Heart left ventricle (tissue), 16 donors: ENCODE measurements around the gene MAML2. TPM values are rescaled to one million over a fixed set of nuclear protein-coding genes. Genes with fewer than 3 reads are reported as not detected.

Experiments used
- ATAC-seq, 4 donors: fragments of 200-7000 bp; cut with Tn5 transposase; one replicate each; pipeline ENCODE4 v1.9.1; 2020 to 2022; ENCODE audit warnings: moderate library complexity in 4 of 4, mild to moderate bottlenecking in 3 of 4, moderate number of reproducible peaks in 1 of 4
- DNase-seq, 5 donors: peaks; one replicate each; pipeline ENCODE4 v3.0.0-alpha.2; 2020
- H3K27ac ChIP-seq, 12 donors: fragments of 200-600 bp; sonication (generic) in 4 of 12; one replicate each; pipeline versions ENCODE4 v1.5.0 to v1.8.0; 2016 to 2022; ENCODE audit warnings: mild to moderate bottlenecking in 2 of 12
- H3K27me3 ChIP-seq, 9 donors: fragments of 200-600 bp; sonication (generic) in 2 of 9; one replicate each; pipeline versions ENCODE4 v1.5.1 to v1.8.0; 2016 to 2022; ENCODE audit warnings: mild to moderate bottlenecking in 3 of 9
- H3K36me3 ChIP-seq, 9 donors: fragments of 200-600 bp; sonication (generic) in 2 of 9; one replicate each; pipeline versions ENCODE4 v1.5.0 to v1.8.0; 2018 to 2022; ENCODE audit warnings: mild to moderate bottlenecking in 2 of 9
- H3K4me1 ChIP-seq, 12 donors: fragments of 200-600 bp; sonication (generic) in 4 of 12; one replicate each; pipeline versions ENCODE4 v1.5.0 to v1.8.0; 2016 to 2022; ENCODE audit warnings: mild to moderate bottlenecking in 3 of 12
- H3K4me3 ChIP-seq, 12 donors: fragments of 200-600 bp; sonication (generic) in 4 of 12; one replicate each; pipeline versions ENCODE4 v1.5.0 to v1.8.0; 2017 to 2022; ENCODE audit warnings: mild to moderate bottlenecking in 9 of 12, moderate library complexity in 4 of 12
- H3K9me3 ChIP-seq, 12 donors: fragments of 200-600 bp; sonication (generic) in 4 of 12; one replicate each; pipeline versions ENCODE4 v1.5.0 to v1.8.0; 2016 to 2022; ENCODE audit warnings: mild to moderate bottlenecking in 1 of 12
- CTCF ChIP-seq, 12 donors: fragments of 200-600 bp; sonication (generic) in 4 of 12; IDR thresholded peaks; one replicate each; pipeline versions ENCODE4 v1.5.0 to v1.8.0; 2018 to 2022; ENCODE audit warnings: antibody characterized with exemption in 12 of 12, mild to moderate bottlenecking in 5 of 12
- POLR2A ChIP-seq, 2 donors: fragments of 450-650 bp; IDR thresholded peaks; one replicate each; pipeline ENCODE4 v1.6.1; 2017; ENCODE audit warnings: antibody characterized with exemption in 2 of 2, mild to moderate bottlenecking in 2 of 2, moderate library complexity in 2 of 2
- WGBS, 4 donors: extraction: QIAGEN DNeasy Blood & Tissue Kit in 2 of 4; methylation state at CpG; one replicate each; pipeline versions ENCODE4 v1.1.5 to v1.1.7; 2013 to 2018; 5-methylcytosine and 5-hydroxymethylcytosine counted together
- intact Hi-C, 10 donors: fragments of 100-400 bp; cut with DNase I; formaldehyde crosslinking; loops; one replicate each; pipeline versions ENCODE4 v1.11.1 to v1.14.2; 2022
- polyA plus RNA-seq, 2 donors: library from polyadenylated mRNA; stranded (reverse); fragments of 200-250 nt; gene quantifications; one replicate each; pipeline ENCODE4 v1.2.3, GENCODE V29; 2013
- total RNA-seq, 9 donors: library from RNA; depleted of rRNA in 2 of 9; stranded (reverse); fragments of >200 nt in 2 of 9; fragmentation: NEBNext Ultra II Directional in 3 of 9; extraction: Animal tissue kit (Norgen Biotek cat#: 25700) in 3 of 9; gene quantifications; one replicate each; pipeline versions ENCODE4 v1.1.0 to v1.2.4, GENCODE V29; 2016 to 2023
- donor health status: ischemic (EF 13 %, LVEDD 7.1; RV severe dilation, severe dysfunction).
- donor health status: healthy with polysubstance abuse.
- donor health status: DM: no; HTN: yes; CAD: no.
- donor health status: DM: no; HTN: no; CAD: no.
- donor health status: ischemic (EF 25% LVEDD 6.9; RV normal size, moderate dysfunction).
- donor health status: ischemic (EF 25% LVEDD 5.7; RV mildly dilated, moderate dysfunction).
- donor health status: healthy.
- donor health status: DM: yes; HTN: yes; CAD: no.
- donor health status: ischemic (EF 35%, LVEDD 5.7; RV mildly dilated, moderate dysfunction).
- donor health status: nonischemic (EF 11% LVEDD 7.7; RV severe dilation, severe dysfunction).
- donor health status: DM: yes; HTN: yes; CAD: no.
- donor health status: PGD.
- donor health status: ischemic (EF 29% LVEDD 5.4; RV normal size, mild dysfunction).
- donor health status: nonischemic (EF 23%, LVEDD 6.1; RV moderate dilation, normal function).

MAML2 gene
- total and polyA plus RNA-seq, 11 donors: 1.3 to 10.8 (median 4.8) TPM

- Histone ChIP-seq H3K27me3 (no peaks in the 10 kb centered on the region), H3K27ac (no peak overlapping the region), H3K36me3 (no peaks in the 10 kb centered on the region), H3K4me3 (no peak overlapping the region), H3K4me1 (no peaks in the 10 kb centered on the region), H3K9me3 (no peaks in the 10 kb centered on the region)
- TF ChIP-seq POLR2A (IDR thresholded peaks at IDR 0.05): no peak
- no peak for TF ChIP-seq CTCF (IDR thresholded peaks at IDR 0.05)
- 91 to 93% (median 92%) methylated on average over 5 of the region's 5 CpGs for WGBS, 4 donors
- DNase-seq (no peak), ATAC-seq (no peak)
- intact Hi-C loops: no loop called here
Measured at GRCh38 chr11:96021901-96022650, 320.9 kb downstream of the MAML2 start.

GRCh38 chr11:96019810-96020747, 322.9 kb downstream of the MAML2 start:
- H3K36me3 ChIP-seq: no peaks in the 10 kb centered on the region

GRCh38 chr11:96019281-96019680, 323.7 kb downstream of the MAML2 start:
- Histone ChIP-seq H3K4me1 (peaks cover 0 to 10% (median 0%) of the 10 kb centered on the region in 12 donors), H3K9me3 (no peaks in the 10 kb centered on the region), H3K27me3 (no peaks in the 10 kb centered on the region), H3K4me3 (no peak overlapping the region), H3K27ac (no peak overlapping the region), H3K36me3 (no peaks in the 10 kb centered on the region)
- intact Hi-C loops: no loop called here
- TF ChIP-seq POLR2A (IDR thresholded peaks at IDR 0.05) (no peak), CTCF (IDR thresholded peaks at IDR 0.05) (no peak)
- no peak for ATAC-seq
- DNase-seq: no peak

More at GRCh38 chr11:96019810-96020747, 322.9 kb downstream of the MAML2 start:
- H3K27ac ChIP-seq: no peak overlapping the region
- no peak for ATAC-seq
- WGBS, 4 donors: 83 to 87% (median 87%) methylated on average over 8 of the region's 8 CpGs
- H3K4me1 ChIP-seq: peaks cover 0 to 2% (median 0%) of the 10 kb centered on the region in 12 donors
- TF ChIP-seq CTCF (IDR thresholded peaks at IDR 0.05) (no peak), POLR2A (IDR thresholded peaks at IDR 0.05) (no peak)
- no peak overlapping the region for H3K4me3 ChIP-seq
- no peaks in the 10 kb centered on the region for H3K9me3 ChIP-seq
- intact Hi-C loops: no loop called here
- H3K27me3 ChIP-seq: no peaks in the 10 kb centered on the region
- no peak for DNase-seq

- H3K4me3 ChIP-seq: no peak overlapping the region
- H3K27ac ChIP-seq: no peak overlapping the region
- peaks cover 0 to 22% (median 0%) of the 10 kb centered on the region in 12 donors for H3K4me1 ChIP-seq
- 89 to 96% (median 92%) methylated on average over 3 of the region's 3 CpGs for WGBS, 4 donors
- H3K9me3 ChIP-seq: no peaks in the 10 kb centered on the region
- DNase-seq (no peak), ATAC-seq (no peak)
- H3K36me3 ChIP-seq: no peaks in the 10 kb centered on the region
- no peaks in the 10 kb centered on the region for H3K27me3 ChIP-seq
- TF ChIP-seq CTCF (IDR thresholded peaks at IDR 0.05) (no peak), POLR2A (IDR thresholded peaks at IDR 0.05) (no peak)
- intact Hi-C loops: no loop called here
Measured at GRCh38 chr11:96017856-96018255, 325.1 kb downstream of the MAML2 start.
